ENCODE measurements around the gene ISLR2. TPM values are rescaled to one million over a fixed set of nuclear protein-coding genes. Genes with fewer than 3 reads are reported as not detected.

The ISLR2 gene
- polyA plus RNA-seq, 1 donor (not counting 4 experiments of a cell fraction or from before 2014, with no cell fraction given) = not detected

DNA sequence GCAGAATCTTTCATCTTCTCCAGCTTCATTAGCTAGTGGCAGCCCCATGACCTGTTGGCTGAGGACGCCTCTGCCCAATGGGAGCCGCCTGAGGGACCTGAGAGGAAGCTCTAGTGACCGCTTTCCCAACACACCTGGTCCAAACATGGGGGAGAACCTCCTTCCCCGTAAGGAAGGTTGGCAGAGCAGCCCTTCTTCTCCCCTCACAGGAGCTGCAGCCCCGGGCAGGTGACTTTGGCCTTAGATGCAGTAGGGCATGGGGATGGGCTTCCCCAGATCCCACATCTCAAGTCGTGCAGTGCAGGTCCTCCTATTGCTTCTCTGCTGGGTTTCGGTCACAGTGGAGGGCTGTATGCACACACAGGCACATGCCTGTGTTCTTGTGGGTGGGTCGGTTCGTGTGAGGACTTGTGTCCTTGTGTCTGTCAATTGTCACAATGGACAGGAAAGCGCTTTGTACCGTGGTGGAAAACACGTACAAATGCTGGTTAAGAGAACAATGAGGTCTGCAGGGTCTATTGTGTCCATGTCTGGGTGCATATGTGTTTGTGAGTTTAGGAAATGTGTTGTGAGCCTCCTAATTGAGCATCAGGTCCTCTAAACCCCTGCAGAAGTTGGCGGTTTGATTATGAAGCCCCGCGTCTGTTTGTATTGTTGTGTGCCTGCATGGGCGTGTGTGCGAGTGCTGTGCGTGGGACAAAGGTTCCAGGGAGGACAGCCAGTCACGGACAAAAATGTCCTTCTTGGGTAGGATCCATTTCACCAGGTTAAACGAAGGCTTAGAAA lies 1.4 kb downstream of the ISLR2 start:
- Histone ChIP-seq H3K79me2 (ENCODE audit: control insufficient read depth, insufficient read depth, low read length) (no peaks in the 10 kb centered on the region), H3K4me2 (ENCODE audit: control insufficient read depth, extremely low read depth, insufficient read depth, low read depth, low read length) (no peak overlapping the region), H3K4me1 (ENCODE audit: control insufficient read depth, extremely low read depth, insufficient read depth, low read length) (peaks cover 10% of the 10 kb centered on the region), H2AFZ (ENCODE audit: control insufficient read depth, low read length) (no peak overlapping the region), H3K9me1 (ENCODE audit: control insufficient read depth, extremely low read depth, insufficient read depth, low read length) (no peaks in the 10 kb centered on the region), H3K27me3 (ENCODE audit: control insufficient read depth, extremely low read depth, insufficient read depth, low read length) (peaks cover 91% of the 10 kb centered on the region), H3K9ac (ENCODE audit: control insufficient read depth, extremely low read depth, insufficient read depth, low read length) (no peak overlapping the region), H3K36me3 (ENCODE audit: control insufficient read depth in 2 of 2, extremely low read depth in 1 of 2, insufficient read depth in 2 of 2, low read length in 2 of 2) (no peaks in the 10 kb centered on the region), H3K9me3 (ENCODE audit: control insufficient read depth, low read depth, low read length) (no peaks in the 10 kb centered on the region), H4K20me1 (ENCODE audit: control insufficient read depth, extremely low read depth, insufficient read depth, low read length) (peaks cover 4% of the 10 kb centered on the region), H3K27ac (ENCODE audit: control insufficient read depth, insufficient read depth, low read length) (no peak overlapping the region), H3K4me3 (ENCODE audit: control insufficient read depth in 2 of 3, extremely low read depth in 1 of 3, insufficient read depth in 2 of 3, low read depth in 1 of 3, low read length in 3 of 3) (no peak overlapping the region)
- TF ChIP-seq, protein P1, sequence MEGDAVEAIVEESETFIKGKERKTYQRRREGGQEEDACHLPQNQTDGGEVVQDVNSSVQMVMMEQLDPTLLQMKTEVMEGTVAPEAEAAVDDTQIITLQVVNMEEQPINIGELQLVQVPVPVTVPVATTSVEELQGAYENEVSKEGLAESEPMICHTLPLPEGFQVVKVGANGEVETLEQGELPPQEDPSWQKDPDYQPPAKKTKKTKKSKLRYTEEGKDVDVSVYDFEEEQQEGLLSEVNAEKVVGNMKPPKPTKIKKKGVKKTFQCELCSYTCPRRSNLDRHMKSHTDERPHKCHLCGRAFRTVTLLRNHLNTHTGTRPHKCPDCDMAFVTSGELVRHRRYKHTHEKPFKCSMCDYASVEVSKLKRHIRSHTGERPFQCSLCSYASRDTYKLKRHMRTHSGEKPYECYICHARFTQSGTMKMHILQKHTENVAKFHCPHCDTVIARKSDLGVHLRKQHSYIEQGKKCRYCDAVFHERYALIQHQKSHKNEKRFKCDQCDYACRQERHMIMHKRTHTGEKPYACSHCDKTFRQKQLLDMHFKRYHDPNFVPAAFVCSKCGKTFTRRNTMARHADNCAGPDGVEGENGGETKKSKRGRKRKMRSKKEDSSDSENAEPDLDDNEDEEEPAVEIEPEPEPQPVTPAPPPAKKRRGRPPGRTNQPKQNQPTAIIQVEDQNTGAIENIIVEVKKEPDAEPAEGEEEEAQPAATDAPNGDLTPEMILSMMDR (optimal IDR thresholded peaks at IDR 0.05 in 1 of 3, IDR thresholded peaks at IDR 0.05 in 1 of 3, conservative IDR thresholded peaks at IDR 0.05 in 1 of 3; ENCODE audit: extremely low read depth in 1 of 3, insufficient read depth in 2 of 3, low read length in 3 of 3) = no peak
- no peak for TF ChIP-seq EZH2 (IDR thresholded peaks at IDR 0.05; ENCODE audit: low read length)
- no peak for FAIRE-seq
- no peak for DNase-seq (ENCODE audit: low read depth, low spot score)
- dilution Hi-C loops (cut with MboI; ENCODE audit: extremely low pct_ligation_motif_present, low sequenced_read_pairs) = no loop called here

DNA sequence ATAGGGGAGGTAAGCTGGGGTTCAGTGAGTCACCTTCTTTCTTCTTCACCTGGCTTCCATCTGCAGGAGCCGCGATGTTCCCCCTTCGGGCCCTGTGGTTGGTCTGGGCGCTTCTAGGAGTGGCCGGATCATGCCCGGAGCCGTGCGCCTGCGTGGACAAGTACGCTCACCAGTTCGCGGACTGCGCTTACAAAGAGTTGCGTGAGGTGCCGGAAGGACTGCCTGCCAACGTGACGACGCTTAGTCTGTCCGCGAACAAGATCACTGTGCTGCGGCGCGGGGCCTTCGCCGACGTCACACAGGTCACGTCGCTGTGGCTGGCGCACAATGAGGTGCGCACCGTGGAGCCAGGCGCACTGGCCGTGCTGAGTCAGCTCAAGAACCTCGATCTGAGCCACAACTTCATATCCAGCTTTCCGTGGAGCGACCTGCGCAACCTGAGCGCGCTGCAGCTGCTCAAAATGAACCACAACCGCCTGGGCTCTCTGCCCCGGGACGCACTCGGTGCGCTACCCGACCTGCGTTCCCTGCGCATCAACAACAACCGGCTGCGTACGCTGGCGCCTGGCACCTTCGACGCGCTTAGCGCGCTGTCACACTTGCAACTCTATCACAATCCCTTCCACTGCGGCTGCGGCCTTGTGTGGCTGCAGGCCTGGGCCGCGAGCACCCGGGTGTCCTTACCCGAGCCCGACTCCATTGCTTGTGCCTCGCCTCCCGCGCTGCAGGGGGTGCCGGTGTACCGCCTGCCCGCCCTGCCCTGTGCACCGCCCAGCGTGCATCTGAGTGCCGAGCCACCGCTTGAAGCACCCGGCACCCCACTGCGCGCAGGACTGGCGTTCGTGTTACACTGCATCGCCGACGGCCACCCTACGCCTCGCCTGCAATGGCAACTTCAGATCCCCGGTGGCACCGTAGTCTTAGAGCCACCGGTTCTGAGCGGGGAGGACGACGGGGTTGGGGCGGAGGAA lies 2.6 kb downstream of the ISLR2 start:
- H3K9me3 ChIP-seq (ENCODE audit: control insufficient read depth, low read depth, low read length) = no peaks in the 10 kb centered on the region
- H4K20me1 ChIP-seq (ENCODE audit: control insufficient read depth, extremely low read depth, insufficient read depth, low read length) = peaks cover 6% of the 10 kb centered on the region
- H3K4me1 ChIP-seq (ENCODE audit: control insufficient read depth, extremely low read depth, insufficient read depth, low read length) = peaks cover 12% of the 10 kb centered on the region
- TF ChIP-seq EZH2 (IDR thresholded peaks at IDR 0.05; ENCODE audit: low read length) = no peak
- TF ChIP-seq, protein P1 (optimal IDR thresholded peaks at IDR 0.05 in 1 of 3, IDR thresholded peaks at IDR 0.05 in 1 of 3, conservative IDR thresholded peaks at IDR 0.05 in 1 of 3; ENCODE audit: extremely low read depth in 1 of 3, insufficient read depth in 2 of 3, low read length in 3 of 3) = peak in 1 of 3 experiments; percentile 58
- no peak overlapping the region for H3K4me2 ChIP-seq (ENCODE audit: control insufficient read depth, extremely low read depth, insufficient read depth, low read depth, low read length)
- no peaks in the 10 kb centered on the region for H3K36me3 ChIP-seq (ENCODE audit: control insufficient read depth in 2 of 2, extremely low read depth in 1 of 2, insufficient read depth in 2 of 2, low read length in 2 of 2)
- no peaks in the 10 kb centered on the region for H3K79me2 ChIP-seq (ENCODE audit: control insufficient read depth, insufficient read depth, low read length)
- no peak overlapping the region for H3K9ac ChIP-seq (ENCODE audit: control insufficient read depth, extremely low read depth, insufficient read depth, low read length)
- H3K27me3 ChIP-seq (ENCODE audit: control insufficient read depth, extremely low read depth, insufficient read depth, low read length) = peaks cover 98% of the 10 kb centered on the region
- FAIRE-seq (no peak), DNase-seq (ENCODE audit: low read depth, low spot score) (peak; percentile 7)
- dilution Hi-C loops (cut with MboI; ENCODE audit: extremely low pct_ligation_motif_present, low sequenced_read_pairs) = no loop called here
- H3K4me3 ChIP-seq (ENCODE audit: control insufficient read depth in 2 of 3, extremely low read depth in 1 of 3, insufficient read depth in 2 of 3, low read depth in 1 of 3, low read length in 3 of 3) = no peak overlapping the region
- H3K27ac ChIP-seq (ENCODE audit: control insufficient read depth, insufficient read depth, low read length) = no peak overlapping the region
- H3K9me1 ChIP-seq (ENCODE audit: control insufficient read depth, extremely low read depth, insufficient read depth, low read length) = no peaks in the 10 kb centered on the region
- H2AFZ ChIP-seq (ENCODE audit: control insufficient read depth, low read length) = no peak overlapping the region
